HEK293 (cell line): ENCODE measurements around the gene RHOF.

Experiments used
- CTCF ChIA-PET: fragments of 350-600 bp; formaldehyde crosslinking; extraction: SDS; loops from one replicate; lab custom pipeline; 2021; ENCODE audit warnings: antibody characterized with exemption; lab: Yijun Ruan, JAX
- POLR2A ChIA-PET: fragments of 300-600 bp; formaldehyde crosslinking; extraction: SDS; loops from one replicate; lab custom pipeline; 2020; ENCODE audit warnings: antibody characterized with exemption, inconsistent platforms; lab: Yijun Ruan, JAX
- H3K27ac ChIP-seq: fragments of 200-500 bp; sonication (Bioruptor generic); 2 replicates; pipeline ENCODE4 v1.5.1; 2014; ENCODE audit warnings: low read depth, low read length, control low read depth, inconsistent platforms; ENCODE audit errors: extremely low read depth
- H3K36me3 ChIP-seq, 2 experiments: fragments of 200-500 bp in 1 of 2; sonication (Bioruptor generic) in 1 of 2; 1 replicate in 1 of 2; 2 replicates in 1 of 2; pipeline ENCODE4 v1.5.1; 2014 to 2017; ENCODE audit warnings: inconsistent platforms in 2 of 2, low read length in 2 of 2; ENCODE audit not compliant: control insufficient read depth in 2 of 2, insufficient read depth in 1 of 2
- H3K4me1 ChIP-seq: fragments of 200-500 bp; sonication (Bioruptor generic); 2 replicates; pipeline ENCODE4 v1.5.1; 2014; ENCODE audit warnings: mild to moderate bottlenecking, low read length, inconsistent platforms; ENCODE audit not compliant: control insufficient read depth, insufficient read depth
- H3K4me3 ChIP-seq: 2 replicates; pipeline ENCODE4 v1.5.1; 2011; ENCODE audit warnings: low read depth, mild to moderate bottlenecking, control low read depth, low read length, moderate library complexity
- H3K9me3 ChIP-seq: fragments of 200-500 bp; sonication (Bioruptor generic); 2 replicates; pipeline ENCODE4 v1.5.1; 2014; ENCODE audit warnings: low read depth, low read length, inconsistent platforms; ENCODE audit not compliant: control insufficient read depth, insufficient read depth
- GLIS1 ChIP-seq: fragments of 450-650 bp; formaldehyde crosslinking; IDR thresholded peaks from 2 replicates; pipeline ENCODE4 v1.5.1; 2016; ENCODE audit warnings: missing biosample characterization, missing genetic modification characterization
- KLF1 ChIP-seq: fragments of 450-650 bp; formaldehyde crosslinking; IDR thresholded peaks from 2 replicates; pipeline ENCODE4 v1.5.1; 2016; ENCODE audit warnings: missing biosample characterization, missing genetic modification characterization
- KLF7 ChIP-seq: fragments of 450-650 bp; formaldehyde crosslinking; IDR thresholded peaks from 2 replicates; pipeline ENCODE4 v1.5.1; 2016; ENCODE audit warnings: missing biosample characterization, missing genetic modification characterization, borderline replicate concordance
- PRDM10 ChIP-seq: fragments of 450-650 bp; formaldehyde crosslinking; IDR thresholded peaks from 2 replicates; pipeline ENCODE4 v1.5.1; 2016; ENCODE audit warnings: missing biosample characterization, missing genetic modification characterization
- SCRT1 ChIP-seq: fragments of 450-650 bp; formaldehyde crosslinking; IDR thresholded peaks from 2 replicates; pipeline ENCODE4 v1.5.1; 2016; ENCODE audit warnings: missing biosample characterization, missing genetic modification characterization, borderline replicate concordance
- SCRT2 ChIP-seq: fragments of 450-650 bp; formaldehyde crosslinking; IDR thresholded peaks from 2 replicates; pipeline ENCODE4 v1.5.1; 2016; ENCODE audit warnings: missing biosample characterization, missing genetic modification characterization
- ZBTB17 ChIP-seq: fragments of 450-650 bp; formaldehyde crosslinking; IDR thresholded peaks from 2 replicates; pipeline ENCODE4 v1.5.1; 2016; ENCODE audit warnings: missing biosample characterization, missing genetic modification characterization
- ZBTB20 ChIP-seq: fragments of 450-650 bp; formaldehyde crosslinking; IDR thresholded peaks from 2 replicates; pipeline ENCODE4 v1.5.1; 2016; ENCODE audit warnings: missing biosample characterization, missing genetic modification characterization
- ZBTB48 ChIP-seq: fragments of 450-650 bp; formaldehyde crosslinking; IDR thresholded peaks from 2 replicates; pipeline ENCODE4 v1.5.1; 2016; ENCODE audit warnings: missing biosample characterization, missing genetic modification characterization
- ZNF169 ChIP-seq: fragments of 450-650 bp; formaldehyde crosslinking; IDR thresholded peaks from 2 replicates; pipeline ENCODE4 v1.5.1; 2016; ENCODE audit warnings: missing biosample characterization, missing genetic modification characterization
- ZNF280D ChIP-seq: fragments of 450-650 bp; formaldehyde crosslinking; IDR thresholded peaks from 2 replicates; pipeline ENCODE4 v1.5.1; 2016; ENCODE audit warnings: missing biosample characterization, missing genetic modification characterization
- ZNF335 ChIP-seq: fragments of 450-650 bp; formaldehyde crosslinking; conservative IDR thresholded peaks from 2 replicates; pipeline ENCODE4 v1.5.1; 2016; ENCODE audit warnings: missing biosample characterization, missing genetic modification characterization
- ZNF629 ChIP-seq: fragments of 450-650 bp; formaldehyde crosslinking; IDR thresholded peaks from 2 replicates; pipeline ENCODE4 v1.5.1; 2017; ENCODE audit warnings: missing biosample characterization, missing genetic modification characterization
- TF ChIP-seq, protein P1 (sequence below): fragments of 450-650 bp; formaldehyde crosslinking; IDR thresholded peaks from 2 replicates; pipeline ENCODE4 v1.5.1; 2017; ENCODE audit warnings: missing biosample characterization, missing genetic modification characterization

RHOF gene

GRCh38 chr12:121783766-121784165, 9.7 kb downstream of the RHOF start:
- peaks cover 0 to 3% of the 10 kb centered on the region in 2 experiments; a peak in 1 of 3 replicates for H3K36me3 ChIP-seq
- POLR2A ChIA-PET, result interaction anchor here (0.7 to 1.7 kb wide), 2 partner anchors 19 to 42 kb away, joined by 4 to 5 read pairs; no protein-coding TSS in a partner anchor
- CTCF ChIA-PET, result interaction anchor here (0.7 to 15.2 kb wide), 5 partner anchors 9 to 28 kb away, joined by 3 to 238 read pairs (median 5); partner anchors contain the start of gene RHOF
- TF ChIP-seq GLIS1, result peak; percentile 39; the same call in 1 of the 2 replicates
- peak; percentile 88 for TF ChIP-seq KLF1 (tag by site-specific recombination)
- peak; percentile 72 for TF ChIP-seq ZBTB48 (tag by site-specific recombination)
- TF ChIP-seq KLF7 (tag by site-specific recombination), result 0 out of 2 replicates have a peak, but pooled peaks have one; percentile 26
- TF ChIP-seq ZNF280D (tag by site-specific recombination), result no peak
- H3K9me3 ChIP-seq, result no peaks in the 10 kb centered on the region
- no peaks in the 10 kb centered on the region for H3K4me1 ChIP-seq
- H3K4me3 ChIP-seq, result no peak overlapping the region
- H3K27ac ChIP-seq, result no peak overlapping the region

DNA sequence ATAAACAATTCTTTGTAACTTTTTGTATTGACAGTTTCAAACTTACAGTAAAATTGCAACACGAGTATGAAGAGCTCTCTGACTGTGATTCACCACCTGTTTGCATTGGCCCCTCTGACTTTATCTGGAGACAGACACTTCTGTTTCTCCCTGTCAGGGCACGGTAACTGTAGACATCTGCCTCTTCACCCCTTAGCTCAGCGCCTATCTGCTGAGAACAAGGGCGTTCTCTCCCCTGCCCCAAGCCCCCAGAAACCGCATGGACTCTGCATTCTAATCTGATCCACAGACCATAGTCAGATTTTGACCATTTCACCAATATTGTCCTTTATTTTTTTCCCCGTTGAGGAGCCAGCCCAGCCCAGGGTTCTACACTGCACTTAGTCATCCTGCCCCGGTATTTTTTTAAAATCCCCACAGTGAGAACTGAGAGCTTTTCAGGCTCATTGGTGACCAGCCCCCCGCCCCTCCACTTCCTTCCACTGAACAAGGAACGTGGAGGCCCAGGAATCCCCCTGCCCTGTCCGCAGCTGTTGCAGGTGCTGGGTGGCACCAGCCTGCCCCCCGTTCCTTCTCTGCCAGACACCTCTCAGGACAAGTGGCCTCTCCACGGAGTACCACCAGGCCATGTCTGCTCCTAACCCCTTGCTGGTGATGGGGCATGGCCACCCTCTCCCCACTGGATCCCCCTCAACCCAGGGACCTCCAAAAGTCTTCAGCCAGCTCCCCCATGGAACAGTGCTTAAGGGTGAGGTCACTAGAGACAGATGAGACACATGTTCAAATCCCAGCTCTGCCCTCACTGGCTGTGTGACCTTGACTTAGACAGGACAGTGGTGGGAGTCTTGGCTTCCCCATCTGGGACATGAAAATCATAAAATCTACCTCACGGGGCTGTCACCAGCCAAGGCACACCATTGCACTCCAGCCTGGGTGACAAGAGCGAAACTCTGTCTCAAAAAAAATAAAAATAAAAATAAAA, 11.2 kb downstream of the RHOF start:
- Histone ChIP-seq H3K36me3 (peaks cover 0 to 3% of the 10 kb centered on the region in 2 experiments; a peak in 1 of 3 replicates), H3K4me3 (no peak overlapping the region), H3K4me1 (no peaks in the 10 kb centered on the region), H3K27ac (0 out of 2 replicates have a peak overlapping the region, but pooled peaks have one; percentile 8), H3K9me3 (no peaks in the 10 kb centered on the region)
- TF ChIP-seq PRDM10 (tag by site-specific recombination), result peak; percentile 38; the same call in 1 of the 2 replicates
- TF ChIP-seq ZBTB20 (tag by site-specific recombination), result peak; percentile 63
- no peak for TF ChIP-seq ZNF169
- peak; percentile 52; the same call in 1 of the 2 replicates for TF ChIP-seq ZBTB17 (tag by site-specific recombination)
- TF ChIP-seq, protein P1, sequence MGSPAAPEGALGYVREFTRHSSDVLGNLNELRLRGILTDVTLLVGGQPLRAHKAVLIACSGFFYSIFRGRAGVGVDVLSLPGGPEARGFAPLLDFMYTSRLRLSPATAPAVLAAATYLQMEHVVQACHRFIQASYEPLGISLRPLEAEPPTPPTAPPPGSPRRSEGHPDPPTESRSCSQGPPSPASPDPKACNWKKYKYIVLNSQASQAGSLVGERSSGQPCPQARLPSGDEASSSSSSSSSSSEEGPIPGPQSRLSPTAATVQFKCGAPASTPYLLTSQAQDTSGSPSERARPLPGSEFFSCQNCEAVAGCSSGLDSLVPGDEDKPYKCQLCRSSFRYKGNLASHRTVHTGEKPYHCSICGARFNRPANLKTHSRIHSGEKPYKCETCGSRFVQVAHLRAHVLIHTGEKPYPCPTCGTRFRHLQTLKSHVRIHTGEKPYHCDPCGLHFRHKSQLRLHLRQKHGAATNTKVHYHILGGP (tag by site-specific recombination), result no peak
- TF ChIP-seq ZNF629 (tag by site-specific recombination), result 0 out of 2 replicates have a peak, but pooled peaks have one; percentile 34
- TF ChIP-seq SCRT1 (tag by site-specific recombination), result peak; percentile 39; the same call in 1 of the 2 replicates
- peak; percentile 92 for TF ChIP-seq SCRT2 (tag by site-specific recombination)
- peak; percentile 47; the same call in 1 of the 2 replicates for TF ChIP-seq ZNF335 (tag by site-specific recombination)
- POLR2A ChIA-PET, result interaction anchor here (0.7 to 1.2 kb wide), 3 partner anchors 12 to 284 kb away, joined by 3 to 6 read pairs (median 5); partner anchors contain the start of gene RHOF
- CTCF ChIA-PET, result interaction anchor here (1.0 to 15.2 kb wide), 3 partner anchors 9 to 157 kb away, joined by 3 to 238 read pairs (median 22); partner anchors contain the start of gene RHOF
